HG03378 (cell line): ENCODE data around the gene UPF1.
"Not testable (repeated sequence)": the region's sequence is repeated elsewhere in the genome, so short reads cannot be mapped to it uniquely, and the experiment has no call there.

Experiments used
- ATAC-seq: cut with Tn5 transposase; IDR thresholded peaks from one replicate; pipeline ENCODE4 v1.9.1; 2021; ENCODE audit warnings: mild to moderate bottlenecking, moderate library complexity; ENCODE audit not compliant: unreplicated experiment

UPF1 gene

DNA sequence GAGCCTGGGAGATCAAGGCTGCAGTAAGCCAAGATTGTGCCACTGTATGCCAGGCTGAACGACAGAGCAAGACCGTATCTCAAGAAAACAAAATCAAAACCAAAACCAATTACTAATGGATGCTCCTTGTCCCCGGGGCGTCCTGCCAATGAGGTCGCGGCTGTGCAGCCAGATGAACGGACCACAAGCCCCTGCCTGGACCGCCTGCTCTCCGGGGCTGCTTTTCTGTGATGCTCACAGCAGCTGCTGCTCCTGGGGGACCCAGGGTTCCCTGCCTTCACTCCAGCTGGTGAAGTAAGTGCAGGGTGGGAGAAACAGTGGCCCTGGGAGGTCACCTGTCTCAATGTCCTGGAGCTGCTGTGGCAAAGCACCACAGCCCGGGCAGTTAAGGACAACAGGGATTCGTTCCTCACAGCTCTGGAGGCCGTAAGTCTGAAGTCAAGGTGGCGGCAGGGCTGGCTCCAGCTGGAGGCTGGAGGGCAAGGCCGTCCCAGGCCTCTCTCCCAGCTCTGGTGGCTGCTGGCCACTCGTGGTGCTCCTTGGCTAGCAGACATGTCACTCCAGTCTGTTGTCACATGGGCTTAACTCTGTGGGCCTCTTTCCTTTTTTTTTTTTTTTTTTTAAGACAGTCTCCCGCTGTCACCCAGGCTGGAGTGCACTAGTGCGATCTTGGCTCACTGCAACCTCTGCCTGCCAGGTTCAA lies 77.3 kb downstream of the UPF1 start:
- no peak for ATAC-seq

DNA sequence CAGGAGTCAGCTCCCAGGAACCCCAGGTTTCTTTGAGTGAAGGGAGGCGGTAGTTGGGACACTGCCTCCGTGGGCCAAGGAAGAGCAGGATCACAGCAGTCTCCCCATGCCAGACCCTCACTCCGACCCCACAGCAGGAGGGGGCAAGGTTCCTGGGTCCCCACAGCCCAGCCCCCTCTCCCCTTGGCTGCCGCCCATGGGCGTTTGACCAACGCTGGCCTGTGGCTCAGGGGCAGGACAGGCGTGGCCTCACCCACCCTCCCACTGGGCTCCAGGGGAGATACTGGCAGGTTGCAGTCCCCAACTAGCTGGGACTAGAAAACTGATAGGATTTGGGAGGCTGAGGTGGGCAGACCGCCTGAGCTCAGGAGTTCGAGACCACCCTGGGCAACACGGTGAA lies 78.3 kb downstream of the UPF1 start:
- ATAC-seq = no peak

- ATAC-seq = no peak
These were observed 79.2 kb downstream of the UPF1 start for GRCh38 chr19:18910801-18911436.

DNA sequence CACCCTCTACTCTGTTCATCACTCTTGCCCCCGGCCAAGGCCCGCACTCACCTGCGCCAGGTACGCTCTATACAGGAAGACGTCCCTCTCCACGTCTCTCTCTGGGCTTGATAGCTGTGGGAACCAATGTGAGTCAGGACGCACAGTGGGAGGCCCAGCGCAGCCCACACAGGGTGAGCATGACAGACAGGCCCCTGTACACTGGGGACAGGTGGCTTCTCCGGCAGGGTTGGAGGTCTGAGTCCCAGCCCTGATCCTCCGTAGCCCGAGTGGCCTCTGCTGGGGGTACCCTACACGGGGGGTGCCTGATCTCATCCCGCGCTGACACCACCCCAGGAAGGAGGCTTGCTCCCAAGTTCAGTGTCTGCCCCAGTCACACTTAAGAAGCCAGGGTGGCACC lies 81.2 kb downstream of the UPF1 start:
- no peak for ATAC-seq

- ATAC-seq = no peak
These were observed 81.7 kb downstream of the UPF1 start for GRCh38 chr19:18913466-18913865.

GRCh38 chr19:18915639-18916038 lies 83.9 kb downstream of the UPF1 start:
- ATAC-seq = no peak

DNA sequence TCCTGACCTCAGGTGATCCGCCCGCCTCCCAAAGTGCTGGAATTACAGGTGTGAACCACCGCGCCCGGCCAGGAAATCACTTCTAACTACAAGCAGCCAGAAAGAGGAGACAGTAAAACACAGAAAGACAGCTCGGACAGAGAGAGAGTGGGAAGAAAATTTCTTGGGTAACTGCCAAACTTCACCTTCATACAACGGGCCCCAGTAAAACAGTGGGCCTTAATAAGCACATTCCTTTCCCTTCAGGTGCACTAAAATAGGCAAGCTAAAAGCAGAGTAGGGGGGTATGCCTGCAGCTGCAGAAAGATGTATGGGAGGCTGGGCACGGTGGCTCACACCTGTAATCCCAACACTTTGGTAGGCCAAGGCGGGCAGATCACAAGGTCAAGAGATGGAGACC lies 85.8 kb downstream of the UPF1 start:
- ATAC-seq = not testable (repeated sequence)
